Astrocyte (in vitro differentiated cells and primary cell): ENCODE results near the gene SLC17A7. TPM values are rescaled to one million over a fixed set of nuclear protein-coding genes. Genes with fewer than 3 reads are reported as not detected.

Experiments
- DNase-seq: peaks from one replicate; pipeline ENCODE4 v3.0.0-alpha.2; 2010; ENCODE audit warnings: low read depth
- FAIRE-seq: peaks from 2 replicates; lab custom pipeline; 2011; peaks lifted over from hg19 to GRCh38; lab: Jason Lieb, UNC
- H2AFZ ChIP-seq: 2 replicates; pipeline ENCODE4 v1.6.0; 2012; ENCODE audit warnings: low read depth, low read length, inconsistent platforms
- H3K27ac ChIP-seq: 2 replicates; pipeline ENCODE4 v1.5.1; 2011; ENCODE audit warnings: low read depth, low read length, inconsistent platforms
- H3K27me3 ChIP-seq: 2 replicates; pipeline ENCODE4 v1.6.0; 2011; ENCODE audit warnings: low read length, inconsistent platforms; ENCODE audit not compliant: insufficient read depth
- H3K36me3 ChIP-seq: 2 replicates; pipeline ENCODE4 v1.5.1; 2011; ENCODE audit warnings: low read length, inconsistent platforms; ENCODE audit not compliant: insufficient read depth
- H3K4me1 ChIP-seq: 2 replicates; pipeline ENCODE4 v1.5.1; 2011; ENCODE audit warnings: low read length, inconsistent platforms; ENCODE audit not compliant: insufficient read depth
- H3K4me2 ChIP-seq: 2 replicates; pipeline ENCODE4 v1.6.0; 2012; ENCODE audit warnings: low read length, inconsistent platforms
- H3K4me3 ChIP-seq: 2 replicates; pipeline ENCODE4 v1.5.1; 2011; ENCODE audit warnings: low read depth, mild to moderate bottlenecking, low read length, inconsistent platforms; ENCODE audit not compliant: insufficient read depth
- H3K79me2 ChIP-seq: 2 replicates; pipeline ENCODE4 v1.6.0; 2012; ENCODE audit warnings: mild to moderate bottlenecking, low read length, inconsistent platforms; ENCODE audit not compliant: insufficient read depth
- H3K9ac ChIP-seq: 2 replicates; pipeline ENCODE4 v1.6.0; 2012; ENCODE audit warnings: mild to moderate bottlenecking, low read length, inconsistent platforms
- H3K9me3 ChIP-seq: 2 replicates; pipeline ENCODE4 v1.5.1; 2012; ENCODE audit warnings: low read depth, mild to moderate bottlenecking, low read length, inconsistent platforms; ENCODE audit not compliant: insufficient read depth
- H4K20me1 ChIP-seq: 2 replicates; pipeline ENCODE4 v1.6.0; 2012; ENCODE audit warnings: low read length, inconsistent platforms; ENCODE audit not compliant: insufficient read depth
- H3K27ac Mint-ChIP-seq: one replicate; pipeline ENCODE4 v1.8.0; 2021; ENCODE audit warnings: mild to moderate bottlenecking, mixed read lengths; ENCODE audit not compliant: unreplicated experiment
- H3K27me3 Mint-ChIP-seq: one replicate; pipeline ENCODE4 v1.8.0; 2021; ENCODE audit warnings: low read depth, mixed read lengths; ENCODE audit not compliant: unreplicated experiment
- H3K36me3 Mint-ChIP-seq: one replicate; pipeline ENCODE4 v1.8.0; 2021; ENCODE audit warnings: low read depth, mixed read lengths; ENCODE audit not compliant: unreplicated experiment
- H3K4me1 Mint-ChIP-seq: one replicate; pipeline ENCODE4 v1.8.0; 2021; ENCODE audit warnings: low read depth, mixed read lengths; ENCODE audit not compliant: unreplicated experiment
- H3K4me3 Mint-ChIP-seq: one replicate; pipeline ENCODE4 v1.8.0; 2021; ENCODE audit warnings: mild to moderate bottlenecking, moderate library complexity, mixed read lengths; ENCODE audit not compliant: unreplicated experiment
- H3K9me3 Mint-ChIP-seq: one replicate; pipeline ENCODE4 v1.8.0; 2021; ENCODE audit warnings: mild to moderate bottlenecking, mixed read lengths; ENCODE audit not compliant: unreplicated experiment
- EZH2 ChIP-seq: IDR thresholded peaks from 2 replicates; pipeline ENCODE4 v1.6.1; 2012; ENCODE audit warnings: mild to moderate bottlenecking, low read length, inconsistent platforms; ENCODE audit not compliant: insufficient read depth
- total RNA-seq: library from RNA; stranded (reverse); gene quantifications from 2 replicates; pipeline ENCODE4 v1.2.1, GENCODE V29; 2021
- TF ChIP-seq, protein P1 (sequence below): IDR thresholded peaks from 2 replicates; pipeline ENCODE4 v1.5.1; 2011; ENCODE audit warnings: low read depth, mild to moderate bottlenecking, inconsistent platforms, low read length, moderate library complexity; ENCODE audit not compliant: insufficient read depth

SLC17A7 gene
- total RNA-seq, 1 donor from 2014 or later: 0.16 TPM

DNA sequence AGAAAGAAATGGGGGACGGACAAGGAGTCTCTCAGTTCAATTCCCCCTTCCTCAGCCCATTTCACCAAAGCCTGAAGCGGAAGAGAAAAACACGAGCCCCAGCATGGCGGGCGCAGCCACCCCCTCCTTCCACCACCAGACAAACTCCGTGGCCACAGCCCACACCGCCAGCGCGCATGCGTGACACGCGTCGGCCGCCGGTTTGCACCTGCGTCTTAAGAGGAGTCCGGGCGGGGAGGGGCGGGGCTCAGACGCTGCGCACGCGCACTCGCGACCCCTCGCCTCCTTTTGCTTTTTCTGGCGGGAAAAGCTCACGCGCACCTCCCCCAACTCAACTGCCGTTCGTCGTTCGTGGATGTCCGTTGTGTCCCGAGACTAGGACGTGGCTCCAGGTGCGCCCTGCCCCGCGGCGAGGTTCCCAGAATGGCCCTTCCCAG is 53.4 kb downstream of the SLC17A7 start, which contains the start of gene KASH5:
KASH5 (plus strand) TSS at position 314 of the 437 bp plus-strand sequence. CDS start 2,635 bp downstream, outside the sequence.
- no peak within 1 kb of the TSS for H3K4me3 Mint-ChIP-seq
- no peak within 1 kb of the TSS for H3K27ac Mint-ChIP-seq
- DNase-seq: no peak
- Histone ChIP-seq H3K4me2 (no peak within 1 kb of the TSS), H3K36me3 (no peaks in the 10 kb centered on the region), H3K9me3 (no peaks in the 10 kb centered on the region), H3K27me3 (peaks cover under 1% of the 10 kb centered on the region), H3K27ac (no peak within 1 kb of the TSS), H3K4me3 (no peak within 1 kb of the TSS), H3K9ac (no peak within 1 kb of the TSS), H2AFZ (no peak within 1 kb of the TSS), H3K4me1 (no peaks in the 10 kb centered on the region), H3K79me2 (no peaks in the 10 kb centered on the region), H4K20me1 (no peaks in the 10 kb centered on the region)
- no peaks in the 10 kb centered on the region for H3K36me3 Mint-ChIP-seq
- TF ChIP-seq, protein P1, sequence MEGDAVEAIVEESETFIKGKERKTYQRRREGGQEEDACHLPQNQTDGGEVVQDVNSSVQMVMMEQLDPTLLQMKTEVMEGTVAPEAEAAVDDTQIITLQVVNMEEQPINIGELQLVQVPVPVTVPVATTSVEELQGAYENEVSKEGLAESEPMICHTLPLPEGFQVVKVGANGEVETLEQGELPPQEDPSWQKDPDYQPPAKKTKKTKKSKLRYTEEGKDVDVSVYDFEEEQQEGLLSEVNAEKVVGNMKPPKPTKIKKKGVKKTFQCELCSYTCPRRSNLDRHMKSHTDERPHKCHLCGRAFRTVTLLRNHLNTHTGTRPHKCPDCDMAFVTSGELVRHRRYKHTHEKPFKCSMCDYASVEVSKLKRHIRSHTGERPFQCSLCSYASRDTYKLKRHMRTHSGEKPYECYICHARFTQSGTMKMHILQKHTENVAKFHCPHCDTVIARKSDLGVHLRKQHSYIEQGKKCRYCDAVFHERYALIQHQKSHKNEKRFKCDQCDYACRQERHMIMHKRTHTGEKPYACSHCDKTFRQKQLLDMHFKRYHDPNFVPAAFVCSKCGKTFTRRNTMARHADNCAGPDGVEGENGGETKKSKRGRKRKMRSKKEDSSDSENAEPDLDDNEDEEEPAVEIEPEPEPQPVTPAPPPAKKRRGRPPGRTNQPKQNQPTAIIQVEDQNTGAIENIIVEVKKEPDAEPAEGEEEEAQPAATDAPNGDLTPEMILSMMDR: no peak
- no peak for TF ChIP-seq EZH2
- no peaks in the 10 kb centered on the region for H3K9me3 Mint-ChIP-seq
- FAIRE-seq: no peak
- no peaks in the 10 kb centered on the region for H3K4me1 Mint-ChIP-seq
- H3K27me3 Mint-ChIP-seq: peaks cover 20% of the 10 kb centered on the region

GRCh38 chr19:49383599-49383998 is 57.7 kb downstream of the SLC17A7 start:
- FAIRE-seq (no peak), DNase-seq (no peak)
- H3K4me3 ChIP-seq: no peak overlapping the region
- no peaks in the 10 kb centered on the region for H3K4me1 ChIP-seq
- no peak overlapping the region for H3K4me2 ChIP-seq
- H3K27me3 ChIP-seq: no peaks in the 10 kb centered on the region
- no peaks in the 10 kb centered on the region for H4K20me1 ChIP-seq
- H3K36me3 ChIP-seq: no peaks in the 10 kb centered on the region
- no peak overlapping the region for H3K9ac ChIP-seq
- Mint-ChIP-seq H3K4me3 (no peak overlapping the region), H3K4me1 (no peaks in the 10 kb centered on the region), H3K27ac (no peak overlapping the region), H3K9me3 (no peaks in the 10 kb centered on the region), H3K36me3 (no peaks in the 10 kb centered on the region), H3K27me3 (peaks cover 2% of the 10 kb centered on the region)
- peaks cover 3% of the 10 kb centered on the region for H3K9me3 ChIP-seq
- no peaks in the 10 kb centered on the region for H3K79me2 ChIP-seq
- TF ChIP-seq EZH2: no peak
- TF ChIP-seq, protein P1: no peak
- H2AFZ ChIP-seq: no peak overlapping the region
- H3K27ac ChIP-seq: no peak overlapping the region

- Histone ChIP-seq H3K27me3 (no peaks in the 10 kb centered on the region), H3K27ac (no peak overlapping the region), H3K4me1 (no peaks in the 10 kb centered on the region), H3K79me2 (no peaks in the 10 kb centered on the region), H3K9me3 (peaks cover 3% of the 10 kb centered on the region), H4K20me1 (no peaks in the 10 kb centered on the region), H3K4me2 (no peak overlapping the region), H3K36me3 (no peaks in the 10 kb centered on the region), H2AFZ (no peak overlapping the region), H3K4me3 (no peak overlapping the region), H3K9ac (no peak overlapping the region)
- FAIRE-seq (no peak), DNase-seq (no peak)
- no peak overlapping the region for H3K27ac Mint-ChIP-seq
- no peak for TF ChIP-seq EZH2
- TF ChIP-seq, protein P1: no peak
- no peaks in the 10 kb centered on the region for H3K9me3 Mint-ChIP-seq
- H3K4me1 Mint-ChIP-seq: no peaks in the 10 kb centered on the region
- H3K27me3 Mint-ChIP-seq: peaks cover 4% of the 10 kb centered on the region
- no peaks in the 10 kb centered on the region for H3K36me3 Mint-ChIP-seq
- H3K4me3 Mint-ChIP-seq: no peak overlapping the region
Measured at GRCh38 chr19:49382639-49383038, 58.7 kb downstream of the SLC17A7 start.
